Activated CD4-positive, alpha-beta memory T cell treated with anti-CD3 and anti-CD28 coated beads, Interleukin-2, amount 10 ng/mL, durations not matched to agents 7 days and 5 days (primary cell): Measurements from ENCODE around the gene PDGFC. TPM values are rescaled to one million over a fixed set of nuclear protein-coding genes. Genes with fewer than 3 reads are reported as not detected.

Experiments used
- CTCF ChIA-PET: fragments of 350-600 bp; sonication (Branson Sonifier 250); formaldehyde crosslinking; loops from one replicate; lab custom pipeline; 2021; ENCODE audit warnings: antibody characterized with exemption, inconsistent platforms; lab: Charles Lee
- POLR2A ChIA-PET: fragments of 350-600 bp; sonication (Branson Sonifier 250); formaldehyde crosslinking; loops from one replicate; lab custom pipeline; 2021; ENCODE audit warnings: antibody characterized with exemption; lab: Charles Lee
- DNase-seq: peaks from one replicate; pipeline ENCODE4 v3.0.0-alpha.2; 2020
- H3K27ac Mint-ChIP-seq: one replicate; pipeline ENCODE4 v1.8.0; 2021; ENCODE audit warnings: mild to moderate bottlenecking, mixed read lengths
- H3K27me3 Mint-ChIP-seq: one replicate; pipeline ENCODE4 v1.8.0; 2021; ENCODE audit warnings: mixed read lengths
- H3K36me3 Mint-ChIP-seq: one replicate; pipeline ENCODE4 v1.8.0; 2021; ENCODE audit warnings: low read depth, mixed read lengths
- H3K4me1 Mint-ChIP-seq: one replicate; pipeline ENCODE4 v1.8.0; 2021; ENCODE audit warnings: mixed read lengths
- H3K4me3 Mint-ChIP-seq: one replicate; pipeline ENCODE4 v1.8.0; 2021; ENCODE audit warnings: mild to moderate bottlenecking, mixed read lengths
- H3K9me3 Mint-ChIP-seq: one replicate; pipeline ENCODE4 v1.8.0; 2021; ENCODE audit warnings: mixed read lengths
- total RNA-seq, 2 experiments: library from RNA; stranded (reverse); gene quantifications; one replicate each; pipeline ENCODE4 v1.2.3, GENCODE V29; 2021

PDGFC gene
- not detected for total RNA-seq

DNA sequence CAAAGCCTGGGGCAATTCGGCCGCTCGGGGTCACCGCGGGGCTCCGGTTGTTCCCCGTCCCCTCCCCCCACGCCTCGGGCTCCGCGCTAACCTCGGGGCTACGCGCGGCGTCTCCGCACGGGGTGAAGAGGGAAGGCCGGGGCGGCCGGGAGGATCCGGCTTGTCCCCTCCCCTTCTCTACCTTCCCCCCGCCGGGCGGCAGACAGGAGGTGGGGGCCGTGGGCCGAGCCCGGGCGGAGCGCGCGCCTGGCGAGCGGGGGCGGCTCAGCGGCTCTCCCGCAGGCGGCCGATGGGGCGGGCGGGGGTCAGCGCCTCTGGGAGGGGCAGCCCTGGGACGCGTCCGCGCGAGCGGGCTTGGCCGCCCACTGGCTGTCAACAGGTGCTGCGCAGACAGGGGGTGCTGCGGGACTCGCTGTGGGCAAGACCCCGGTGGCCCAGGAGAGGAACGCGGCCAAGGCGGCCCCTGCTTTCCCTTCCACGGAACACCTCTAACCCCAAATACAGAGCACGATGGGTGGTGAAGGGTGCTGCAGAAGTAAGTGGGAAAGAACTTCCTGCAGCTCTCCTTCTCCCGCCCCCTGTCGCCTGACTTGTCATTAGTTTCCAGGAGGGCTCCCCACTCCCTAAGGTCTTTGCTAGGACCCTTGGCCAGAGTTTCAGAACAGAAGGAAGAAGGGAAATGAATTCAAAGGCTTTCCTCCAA lies at the start of gene PDGFC:
PDGFC (minus strand) TSS at position 124 of the 703 bp plus-strand sequence. CDS start 896 bp downstream, outside the sequence.
- no peaks in the 10 kb centered on the region for H3K9me3 Mint-ChIP-seq
- DNase-seq, result no peak
- H3K4me1 Mint-ChIP-seq, result peaks cover 3% of the 10 kb centered on the region
- ChIA-PET POLR2A (no interaction called here), CTCF (interaction anchor here (1.6 kb wide), 1 partner anchor 10 kb away, joined by 3 read pairs; no protein-coding TSS in a partner anchor)
- peaks cover 42% of the 10 kb centered on the region for H3K27me3 Mint-ChIP-seq
- H3K4me3 Mint-ChIP-seq, result no peak within 1 kb of the TSS
- no peak within 1 kb of the TSS for H3K27ac Mint-ChIP-seq
- H3K36me3 Mint-ChIP-seq, result peaks cover 4% of the 10 kb centered on the region

- Mint-ChIP-seq H3K4me1 (no peaks in the 10 kb centered on the region), H3K9me3 (peaks cover 7% of the 10 kb centered on the region), H3K36me3 (no peaks in the 10 kb centered on the region), H3K27me3 (no peaks in the 10 kb centered on the region), H3K4me3 (no peak overlapping the region), H3K27ac (no peak overlapping the region)
- CTCF ChIA-PET, result no interaction called here
- POLR2A ChIA-PET, result no interaction called here
- no peak for DNase-seq
Measured at GRCh38 chr4:157020882-157021281, 49.3 kb upstream of the PDGFC start.

DNA sequence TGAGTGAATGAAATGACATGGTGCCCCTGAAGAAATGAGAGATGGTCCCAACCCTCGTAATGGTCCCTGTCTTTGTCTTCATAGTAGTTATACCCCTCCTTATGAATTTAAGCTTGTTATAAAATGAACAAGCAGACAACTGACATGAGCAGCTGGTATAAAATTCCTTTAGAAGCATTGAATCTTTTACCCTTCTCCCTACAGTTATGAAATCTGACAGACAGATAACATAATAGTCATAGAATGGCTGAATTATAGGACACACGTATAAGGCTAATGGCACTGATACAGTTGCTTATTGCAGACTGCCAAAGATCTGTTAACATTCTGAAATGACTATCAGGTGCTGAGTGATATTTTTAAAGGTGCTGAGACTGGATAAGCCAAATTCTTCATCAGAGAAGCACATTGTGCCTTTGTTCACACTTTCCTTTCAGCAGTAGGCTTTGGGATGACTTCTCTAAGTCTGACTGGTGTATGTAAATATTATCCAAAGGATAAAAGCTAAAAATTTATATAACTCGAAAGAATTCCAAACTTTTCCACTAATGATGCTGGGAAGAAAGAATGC lies 47.4 kb upstream of the PDGFC start:
- Mint-ChIP-seq H3K9me3 (peaks cover 7% of the 10 kb centered on the region), H3K4me1 (no peaks in the 10 kb centered on the region), H3K36me3 (no peaks in the 10 kb centered on the region), H3K27ac (no peak overlapping the region), H3K27me3 (no peaks in the 10 kb centered on the region), H3K4me3 (no peak overlapping the region)
- CTCF ChIA-PET, result no interaction called here
- POLR2A ChIA-PET, result no interaction called here
- DNase-seq, result no peak

DNA sequence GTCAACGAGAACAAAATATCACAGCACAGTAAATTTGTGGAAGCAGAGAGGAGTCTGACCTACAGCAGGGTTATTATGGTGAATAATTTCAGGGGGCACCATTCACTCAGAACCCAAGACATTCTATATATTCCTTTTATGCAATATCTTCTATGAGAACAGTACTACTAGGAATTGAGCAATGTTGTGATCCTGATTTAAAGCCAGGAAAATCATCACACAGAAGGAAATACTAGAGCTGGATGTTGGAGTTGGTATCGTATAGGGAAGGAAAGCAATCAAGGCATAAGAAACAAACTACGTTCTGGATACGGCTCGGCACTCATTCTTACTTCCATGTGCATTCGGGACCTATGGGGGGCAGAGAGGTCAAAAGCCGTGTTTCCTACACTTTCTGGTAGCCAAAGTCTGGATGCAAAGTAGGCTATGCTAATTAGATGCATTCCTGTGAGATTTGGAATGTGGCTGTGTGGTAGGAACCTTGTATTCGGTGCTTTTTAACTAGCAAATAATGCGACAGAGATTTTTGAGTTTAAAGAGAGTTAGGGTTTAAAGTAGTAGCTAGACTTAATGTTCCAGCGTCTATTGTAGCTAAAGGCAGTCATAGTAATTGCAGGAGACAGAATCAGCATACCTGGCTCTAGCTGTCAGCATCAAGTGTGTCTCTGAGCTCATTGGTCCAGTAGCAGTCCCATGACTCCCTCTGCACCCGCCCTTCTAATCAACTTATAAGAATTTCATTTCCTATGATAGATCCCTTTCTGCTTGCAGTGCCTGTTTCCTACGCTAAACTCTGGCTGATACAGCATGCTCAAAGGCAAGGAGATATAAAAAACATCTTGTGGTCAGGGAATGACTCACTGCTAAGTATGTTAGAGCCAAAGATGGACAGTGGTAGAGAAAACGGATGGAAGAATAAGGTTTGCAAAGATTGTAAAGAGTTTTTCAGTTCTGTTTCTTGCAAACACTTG lies 43.3 kb upstream of the PDGFC start:
- Mint-ChIP-seq H3K4me3 (no peak overlapping the region), H3K27ac (no peak overlapping the region), H3K9me3 (peaks cover under 1% of the 10 kb centered on the region), H3K4me1 (no peaks in the 10 kb centered on the region), H3K36me3 (no peaks in the 10 kb centered on the region), H3K27me3 (no peaks in the 10 kb centered on the region)
- CTCF ChIA-PET, result interaction anchor here (0.6 kb wide), 1 partner anchor 20 kb away, joined by 3 read pairs; no protein-coding TSS in a partner anchor
- DNase-seq, result no peak
- POLR2A ChIA-PET, result no interaction called here

GRCh38 chr4:157013656-157014055 lies 42.1 kb upstream of the PDGFC start:
- no peaks in the 10 kb centered on the region for H3K27me3 Mint-ChIP-seq
- POLR2A ChIA-PET, result no interaction called here
- no peaks in the 10 kb centered on the region for H3K9me3 Mint-ChIP-seq
- DNase-seq, result no peak
- H3K4me1 Mint-ChIP-seq, result no peaks in the 10 kb centered on the region
- no peaks in the 10 kb centered on the region for H3K36me3 Mint-ChIP-seq
- H3K4me3 Mint-ChIP-seq, result no peak overlapping the region
- CTCF ChIA-PET, result no interaction called here
- no peak overlapping the region for H3K27ac Mint-ChIP-seq

GRCh38 chr4:157012781-157013180 lies 41.2 kb upstream of the PDGFC start:
- CTCF ChIA-PET, result no interaction called here
- DNase-seq, result no peak
- no peaks in the 10 kb centered on the region for H3K4me1 Mint-ChIP-seq
- no peak overlapping the region for H3K27ac Mint-ChIP-seq
- H3K27me3 Mint-ChIP-seq, result no peaks in the 10 kb centered on the region
- H3K36me3 Mint-ChIP-seq, result no peaks in the 10 kb centered on the region
- no peak overlapping the region for H3K4me3 Mint-ChIP-seq
- POLR2A ChIA-PET, result no interaction called here
- no peaks in the 10 kb centered on the region for H3K9me3 Mint-ChIP-seq

DNA sequence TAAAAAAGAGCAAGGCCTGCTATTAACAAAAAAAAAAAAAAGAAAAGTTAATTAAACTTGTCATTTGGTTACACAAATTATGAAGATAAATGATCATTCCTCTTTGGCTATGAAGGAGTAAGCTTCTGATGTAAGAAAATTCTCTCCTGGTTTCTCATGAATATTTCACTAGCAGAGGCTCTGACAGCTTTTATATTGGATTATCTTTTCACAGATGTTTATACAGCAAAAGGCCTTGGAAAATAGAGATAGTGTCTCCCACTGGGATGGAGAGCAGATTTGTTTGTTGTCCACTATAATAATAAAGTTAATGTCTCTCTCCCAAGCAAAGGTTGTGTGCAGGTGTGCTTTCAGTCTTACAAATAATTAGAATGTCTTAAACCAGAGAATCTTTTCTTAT lies 40.7 kb upstream of the PDGFC start:
- ChIA-PET POLR2A (no interaction called here), CTCF (no interaction called here)
- no peaks in the 10 kb centered on the region for H3K9me3 Mint-ChIP-seq
- H3K27ac Mint-ChIP-seq, result no peak overlapping the region
- H3K36me3 Mint-ChIP-seq, result no peaks in the 10 kb centered on the region
- no peak overlapping the region for H3K4me3 Mint-ChIP-seq
- H3K27me3 Mint-ChIP-seq, result no peaks in the 10 kb centered on the region
- no peaks in the 10 kb centered on the region for H3K4me1 Mint-ChIP-seq
- DNase-seq, result no peak

GRCh38 chr4:157010630-157011029 lies 39.0 kb upstream of the PDGFC start:
- no peak for DNase-seq
- Mint-ChIP-seq H3K4me1 (no peaks in the 10 kb centered on the region), H3K36me3 (no peaks in the 10 kb centered on the region), H3K9me3 (no peaks in the 10 kb centered on the region), H3K4me3 (no peak overlapping the region), H3K27me3 (no peaks in the 10 kb centered on the region), H3K27ac (no peak overlapping the region)
- CTCF ChIA-PET, result no interaction called here
- POLR2A ChIA-PET, result no interaction called here

DNA sequence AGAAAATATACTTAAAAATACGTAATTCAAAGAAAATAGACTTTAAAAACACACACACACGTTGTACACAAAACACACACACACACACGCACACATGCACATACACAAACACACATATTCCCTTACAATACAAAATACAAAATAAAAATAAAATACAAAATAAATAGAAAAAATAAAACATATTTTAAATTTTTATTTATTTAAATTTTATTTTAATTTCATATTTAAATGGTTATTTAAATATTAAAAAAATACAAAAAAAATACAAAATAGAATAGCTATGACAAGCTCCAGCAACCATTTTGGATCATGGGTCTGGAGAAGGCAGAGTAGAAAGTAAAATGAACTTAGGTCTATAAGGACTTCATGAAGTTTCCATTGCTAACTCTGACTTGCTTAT lies 34.2 kb upstream of the PDGFC start:
- Mint-ChIP-seq H3K4me3 (no peak overlapping the region), H3K36me3 (no peaks in the 10 kb centered on the region), H3K27me3 (no peaks in the 10 kb centered on the region), H3K9me3 (no peaks in the 10 kb centered on the region), H3K27ac (no peak overlapping the region), H3K4me1 (no peaks in the 10 kb centered on the region)
- DNase-seq, result no peak
- POLR2A ChIA-PET, result no interaction called here
- CTCF ChIA-PET, result no interaction called here

- Mint-ChIP-seq H3K4me1 (no peaks in the 10 kb centered on the region), H3K36me3 (no peaks in the 10 kb centered on the region), H3K9me3 (no peaks in the 10 kb centered on the region), H3K4me3 (no peak overlapping the region), H3K27ac (no peak overlapping the region), H3K27me3 (no peaks in the 10 kb centered on the region)
- ChIA-PET CTCF (no interaction called here), POLR2A (no interaction called here)
- DNase-seq, result no peak
Measured at GRCh38 chr4:157005193-157005592, 33.6 kb upstream of the PDGFC start.

GRCh38 chr4:157004279-157005161 lies 32.9 kb upstream of the PDGFC start:
- CTCF ChIA-PET, result no interaction called here

DNA sequence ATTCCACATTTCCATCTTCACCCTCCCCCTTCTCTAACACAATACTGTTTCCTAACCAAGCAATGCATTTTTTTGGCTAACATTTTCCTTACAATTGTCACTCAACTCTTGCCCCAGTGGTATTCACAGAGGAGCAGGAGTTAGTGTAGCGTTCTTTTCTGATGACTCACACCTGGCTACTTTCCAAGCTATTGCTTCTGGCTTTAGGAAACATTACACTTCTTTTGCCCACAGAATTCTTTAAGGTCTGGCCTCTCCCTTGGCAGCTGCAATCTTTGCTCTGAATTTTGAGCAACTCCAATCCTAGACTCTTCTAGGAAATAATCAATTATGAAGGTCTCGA lies 27.5 kb upstream of the PDGFC start:
- H3K4me1 Mint-ChIP-seq, result no peaks in the 10 kb centered on the region
- H3K27me3 Mint-ChIP-seq, result no peaks in the 10 kb centered on the region
- ChIA-PET CTCF (no interaction called here), POLR2A (no interaction called here)
- H3K27ac Mint-ChIP-seq, result no peak overlapping the region
- DNase-seq, result no peak
- H3K9me3 Mint-ChIP-seq, result no peaks in the 10 kb centered on the region
- no peak overlapping the region for H3K4me3 Mint-ChIP-seq
- H3K36me3 Mint-ChIP-seq, result no peaks in the 10 kb centered on the region

More at GRCh38 chr4:157004279-157005161, 32.9 kb upstream of the PDGFC start:
- Mint-ChIP-seq H3K27ac (no peak overlapping the region), H3K4me1 (no peaks in the 10 kb centered on the region), H3K4me3 (no peak overlapping the region), H3K9me3 (no peaks in the 10 kb centered on the region), H3K27me3 (no peaks in the 10 kb centered on the region), H3K36me3 (no peaks in the 10 kb centered on the region)
- POLR2A ChIA-PET, result no interaction called here
- no peak for DNase-seq
